ENCODE results near the gene RGS19. TPM values are rescaled to one million over a fixed set of nuclear protein-coding genes. Genes with fewer than 3 reads are reported as not detected.

The RGS19 gene, protein sequence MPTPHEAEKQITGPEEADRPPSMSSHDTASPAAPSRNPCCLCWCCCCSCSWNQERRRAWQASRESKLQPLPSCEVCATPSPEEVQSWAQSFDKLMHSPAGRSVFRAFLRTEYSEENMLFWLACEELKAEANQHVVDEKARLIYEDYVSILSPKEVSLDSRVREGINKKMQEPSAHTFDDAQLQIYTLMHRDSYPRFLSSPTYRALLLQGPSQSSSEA
- total RNA-seq (2022; extraction: Qiagen RNA extraction; ENCODE audit: low read depth): 15.3 to 25.0 TPM (median 23.1 TPM) in 5 replicates

DNA sequence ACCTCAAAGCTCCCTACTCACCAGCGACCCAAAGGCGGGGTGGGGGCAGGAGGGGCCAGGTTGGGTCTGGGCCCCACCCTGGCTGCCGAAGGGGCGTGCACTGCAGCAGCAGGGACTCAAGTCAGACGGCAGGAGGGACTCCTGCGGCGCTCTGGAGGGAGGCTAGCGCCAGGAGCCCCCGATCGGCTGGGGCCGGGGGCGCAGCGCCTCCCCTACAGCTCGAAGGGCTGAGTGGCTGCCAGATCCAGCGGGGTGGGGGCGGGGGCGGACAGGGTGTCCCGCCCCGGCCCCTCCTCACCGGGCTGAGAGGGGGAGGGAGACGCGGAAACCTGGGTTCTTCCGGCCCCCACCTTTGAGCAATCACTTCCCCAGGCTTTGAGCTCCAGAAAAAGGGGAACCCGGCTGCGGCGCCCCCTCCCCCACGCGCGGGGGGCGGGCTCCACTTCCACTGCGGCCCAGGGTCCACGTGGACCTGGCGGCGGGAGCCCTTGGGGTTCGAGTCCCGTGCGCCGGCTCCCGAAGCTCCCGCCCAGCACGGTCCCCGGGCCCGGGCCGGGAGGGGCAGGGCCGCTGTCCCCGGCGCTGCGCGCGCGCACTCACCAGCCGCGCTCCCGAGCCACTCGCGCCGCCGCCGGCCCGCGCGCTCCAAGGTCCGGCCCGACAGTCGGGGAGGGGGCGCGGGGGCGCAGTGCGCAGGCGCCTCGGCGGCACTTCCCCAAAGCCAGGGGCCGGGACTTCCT, at the start of gene RGS19:
RGS19 (minus strand) TSS at position 246 of the 740 bp plus-strand sequence. CDS start 2,632 bp downstream, outside the sequence.

DNA sequence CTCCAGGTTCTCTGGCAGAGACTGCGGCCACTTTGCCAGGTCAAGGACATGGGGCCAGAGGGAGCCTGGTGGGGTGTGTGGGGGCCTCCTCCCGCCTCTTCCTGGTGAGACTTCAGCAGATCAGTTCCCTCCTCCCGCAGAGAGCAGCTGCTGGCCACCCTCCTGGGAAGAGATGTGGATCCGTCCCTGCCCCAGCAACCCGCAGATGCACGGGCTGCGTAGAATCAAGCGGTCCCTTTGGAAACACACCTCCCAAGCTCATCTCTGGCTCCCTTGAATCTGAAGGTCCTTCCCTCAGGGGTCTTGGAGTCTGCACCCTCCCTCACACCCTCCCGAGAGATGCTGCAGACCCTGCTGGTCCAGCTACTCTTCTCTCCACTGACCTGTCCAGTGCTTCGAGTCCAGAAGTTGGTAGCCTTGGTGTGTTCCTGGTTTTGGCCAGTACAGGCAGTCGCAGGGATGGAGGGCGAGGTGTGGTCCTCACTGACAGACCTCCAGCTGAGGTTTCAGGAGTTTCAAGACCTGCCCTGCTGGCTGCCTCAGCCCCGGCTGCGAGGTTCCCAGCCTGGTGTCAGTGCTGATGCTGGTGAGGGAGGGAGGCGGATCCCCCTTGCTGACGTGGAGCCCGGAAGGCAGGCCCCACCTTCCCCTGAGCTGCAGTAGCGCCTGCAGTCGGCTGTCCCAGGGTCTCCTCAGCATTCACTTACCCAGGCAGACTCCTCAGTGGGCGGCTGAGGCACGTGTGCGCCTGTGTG, 27.8 kb upstream of the RGS19 start, which contains the start of gene NPBWR2:
NPBWR2 (minus strand) TSS at position 585 of the 755 bp plus-strand sequence. CDS start 734 bp downstream, outside the sequence.

GRCh38 chr20:64083804-64084684, 4.7 kb upstream of the RGS19 start, which contains the start of gene LKAAEAR1:
Gene LKAAEAR1, minus strand, starts transcription at chr20:64084398. Its CDS starts 179 bp downstream, at chr20:64084219.

DNA sequence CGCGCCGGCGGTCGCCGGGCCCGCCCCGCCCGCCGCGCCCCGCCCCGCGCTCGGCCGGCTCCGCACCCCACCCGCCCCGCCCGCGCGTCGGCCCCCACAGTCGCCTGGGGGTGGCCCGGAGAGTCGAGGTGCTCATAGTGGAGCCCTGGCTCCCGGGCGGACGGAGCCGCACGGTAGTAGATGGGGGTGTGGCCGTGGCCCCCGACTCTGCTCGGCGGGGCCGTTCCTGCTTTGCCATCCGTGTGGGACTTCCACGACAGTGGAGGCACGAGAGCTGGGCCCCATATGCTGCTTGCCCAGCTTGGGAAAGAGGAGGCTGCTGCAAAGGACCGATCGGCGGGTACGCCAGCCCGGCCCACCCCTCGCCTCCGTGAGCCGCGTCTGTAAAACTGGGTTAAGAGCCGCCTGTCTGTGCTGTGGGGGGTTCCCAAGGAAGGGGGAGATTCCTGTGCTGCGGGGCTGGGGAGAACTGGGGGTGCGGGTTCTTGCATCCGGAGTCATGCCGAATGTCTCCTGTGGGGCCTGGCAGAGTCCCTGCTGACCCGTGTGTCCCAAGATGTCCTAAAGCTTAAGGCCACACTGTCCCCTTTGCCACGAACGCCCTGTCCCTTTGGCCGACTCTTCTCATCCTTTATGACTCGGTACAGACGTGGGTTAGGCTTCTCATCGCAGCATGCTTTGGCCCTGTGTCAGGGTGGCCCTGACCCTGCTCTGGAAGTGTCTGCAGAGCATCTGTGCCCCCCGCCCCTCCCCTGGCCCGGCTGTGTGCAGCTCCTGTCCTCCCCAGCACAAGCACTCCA, 895 bp upstream of the RGS19 start, which contains the start of gene OPRL1:
OPRL1 (plus strand) TSS at position 70 of the 800 bp plus-strand sequence. CDS start 12,639 bp downstream, outside the sequence.

GRCh38 chr20:64062596-64063388, 16.5 kb downstream of the RGS19 start, which contains the start of gene TCEA2:
Gene TCEA2, plus strand, starts transcription at chr20:64063198. Its CDS starts 115 bp downstream, at chr20:64063313.

DNA sequence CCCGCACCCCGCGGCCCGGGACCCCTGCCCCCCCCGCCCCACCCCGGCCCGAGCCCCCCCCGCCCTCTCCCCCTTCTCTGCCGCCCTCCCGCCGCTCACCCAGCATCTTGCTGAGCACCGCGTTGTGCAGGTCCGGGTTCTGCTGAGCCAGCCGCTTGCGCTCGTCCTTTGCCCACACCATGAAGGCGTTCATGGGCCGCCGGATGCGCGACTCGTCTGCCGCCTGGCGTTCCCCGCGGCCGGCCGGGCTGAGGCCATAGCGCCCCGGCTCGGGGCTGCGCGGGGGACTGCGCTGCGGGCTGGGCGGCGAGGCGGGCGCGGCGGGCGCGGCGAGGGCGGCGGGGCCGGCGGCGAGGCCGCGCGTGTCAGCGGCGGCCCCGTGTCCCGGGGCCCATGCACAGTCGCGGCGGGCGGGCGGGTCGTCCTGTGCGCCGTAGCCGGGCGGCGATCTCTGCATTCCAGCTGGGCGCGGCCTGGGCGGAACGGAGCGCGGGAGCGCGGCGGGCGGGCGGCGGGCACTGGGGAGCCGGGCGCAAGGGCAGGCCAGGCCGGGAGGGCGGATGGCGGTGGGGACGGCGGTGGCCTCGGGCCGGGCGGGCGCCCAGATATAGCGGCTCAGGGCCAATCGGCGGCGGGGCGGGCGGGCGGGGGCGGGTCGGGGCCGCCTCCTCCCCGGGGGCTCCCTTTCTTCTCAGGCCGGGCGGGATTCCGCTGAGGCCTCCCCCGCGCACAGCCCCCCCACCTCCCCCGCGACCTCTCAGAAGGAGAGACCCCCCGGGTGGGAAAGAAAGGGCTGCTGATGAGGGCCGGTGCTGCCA, 30.0 kb downstream of the RGS19 start, which contains the start of gene SOX18:
SOX18 (minus strand) TSS at position 580 of the 818 bp plus-strand sequence; CDS start at position 457, 123 bp downstream.

GRCh38 chr20:64035933-64036345, 43.4 kb downstream of the RGS19 start, which contains the start of gene C20orf204:
Gene C20orf204, plus strand, starts transcription at chr20:64036182. Its CDS starts 142 bp downstream, at chr20:64036324.

Other genes starting within 250 kb of the RGS19 start
- gene ZBTB46, start 248.3 kb downstream of the RGS19 start, total RNA-seq (2022; extraction: Qiagen RNA extraction; ENCODE audit: low read depth): 0.50 to 0.94 TPM (median 0.77 TPM) in 5 replicates
- 0.05 TPM in 1 of 5 replicates, not detected in the others for gene ABHD16B, start 218.0 kb downstream of the RGS19 start, total RNA-seq (2022; extraction: Qiagen RNA extraction; ENCODE audit: low read depth)
- 119 to 136 TPM (median 132 TPM) in 5 replicates for gene TPD52L2, start 214.2 kb downstream of the RGS19 start, total RNA-seq (2022; extraction: Qiagen RNA extraction; ENCODE audit: low read depth)
- gene DNAJC5, start 184.4 kb downstream of the RGS19 start, total RNA-seq (2022; extraction: Qiagen RNA extraction; ENCODE audit: low read depth): 26.4 to 31.6 TPM (median 31.2 TPM) in 5 replicates
- gene UCKL1, start 123.1 kb downstream of the RGS19 start, total RNA-seq (2022; extraction: Qiagen RNA extraction; ENCODE audit: low read depth): 22.8 to 34.9 TPM (median 29.4 TPM) in 5 replicates
- gene ZNF512B, start 109.6 kb downstream of the RGS19 start, total RNA-seq (2022; extraction: Qiagen RNA extraction; ENCODE audit: low read depth): 10.0 to 13.3 TPM (median 12.2 TPM) in 5 replicates
- 0.10 to 0.13 TPM in 2 of 5 replicates, not detected in the others for gene SAMD10, start 99.9 kb downstream of the RGS19 start, total RNA-seq (2022; extraction: Qiagen RNA extraction; ENCODE audit: low read depth)
- 52.6 to 60.3 TPM (median 55.1 TPM) in 5 replicates for gene PRPF6, start 98.4 kb downstream of the RGS19 start, total RNA-seq (2022; extraction: Qiagen RNA extraction; ENCODE audit: low read depth)
- gene C20orf204, start 43.3 kb downstream of the RGS19 start, total RNA-seq (2022; extraction: Qiagen RNA extraction; ENCODE audit: low read depth): 0.19 to 0.39 TPM (median 0.33 TPM) in 5 replicates
- 1.1 to 2.3 TPM (median 1.7 TPM) in 5 replicates for gene SOX18, start 29.9 kb downstream of the RGS19 start, total RNA-seq (2022; extraction: Qiagen RNA extraction; ENCODE audit: low read depth)
- gene TCEA2, start 16.3 kb downstream of the RGS19 start, total RNA-seq (2022; extraction: Qiagen RNA extraction; ENCODE audit: low read depth): 38.4 to 48.7 TPM (median 42.8 TPM) in 5 replicates
- 0.40 to 0.71 TPM (median 0.51 TPM) in 5 replicates for gene OPRL1, start 564 bp upstream of the RGS19 start, total RNA-seq (2022; extraction: Qiagen RNA extraction; ENCODE audit: low read depth)
- 1.3 to 1.8 TPM (median 1.4 TPM) in 4 of 5 replicates, not detected in the other for gene LKAAEAR1, start 4.9 kb upstream of the RGS19 start, total RNA-seq (2022; extraction: Qiagen RNA extraction; ENCODE audit: low read depth)
- not detected in 5 replicates for gene NPBWR2, start 28.0 kb upstream of the RGS19 start, total RNA-seq (2022; extraction: Qiagen RNA extraction; ENCODE audit: low read depth)
- 0.09 to 0.38 TPM (median 0.13 TPM) in 5 replicates for gene MYT1, start 84.9 kb upstream of the RGS19 start, total RNA-seq (2022; extraction: Qiagen RNA extraction; ENCODE audit: low read depth)
- 9.9 to 17.4 TPM (median 13.4 TPM) in 5 replicates for gene PCMTD2, start 176.2 kb upstream of the RGS19 start, total RNA-seq (2022; extraction: Qiagen RNA extraction; ENCODE audit: low read depth)